H1 (cell line): ENCODE measurements around the gene BBS4. TPM values are rescaled to one million over a fixed set of nuclear protein-coding genes. Genes with fewer than 3 reads are reported as not detected.
"Not testable (repeated sequence)": the region's sequence is repeated elsewhere in the genome, so short reads cannot be mapped to it uniquely, and the experiment has no call there.

Source experiments
- CTCF ChIA-PET: fragments of 300-600 bp; sonication (Branson Sonifier 250); formaldehyde crosslinking; loops from one replicate; lab custom pipeline; 2021; ENCODE audit not compliant: partially characterized antibody; lab: Charles Lee
- POLR2A ChIA-PET: fragments of 300-600 bp; sonication (Branson Sonifier 250); formaldehyde crosslinking; loops from one replicate; lab custom pipeline; 2021; ENCODE audit warnings: inconsistent platforms; ENCODE audit not compliant: partially characterized antibody; lab: Charles Lee
- DNase-seq, 2 experiments: peaks; one replicate each; pipeline versions ENCODE4 v3.0.0 to v3.0.0-alpha.2; 2010 to 2022; ENCODE audit warnings: low spot score in 2 of 2, low read depth in 1 of 2, mixed read lengths in 1 of 2
- FAIRE-seq: peaks from 2 replicates; lab custom pipeline; 2011; peaks lifted over from hg19 to GRCh38; lab: Jason Lieb, UNC
- H2AFZ ChIP-seq: 2 replicates; pipeline ENCODE4 v1.8.1; 2012; ENCODE audit warnings: low read length, inconsistent platforms
- H2AK5ac ChIP-seq: 2 replicates; pipeline ENCODE4 v1.6.1; 2013; ENCODE audit warnings: low read depth, low read length
- H2BK120ac ChIP-seq: replicated peaks from 2 replicates; pipeline ENCODE3; 2013; ENCODE audit warnings: low read depth, low read length, inconsistent platforms
- H2BK12ac ChIP-seq: 2 replicates; pipeline ENCODE4 v1.6.1; 2013; ENCODE audit warnings: low read depth, low read length
- H2BK15ac ChIP-seq: 2 replicates; pipeline ENCODE4 v1.6.1; 2013; ENCODE audit warnings: low read length
- H2BK20ac ChIP-seq: 2 replicates; pipeline ENCODE4 v1.6.1; 2013; ENCODE audit warnings: low read length
- H2BK5ac ChIP-seq: 2 replicates; pipeline ENCODE4 v1.6.1; 2013; ENCODE audit warnings: low read depth, low read length
- H3K14ac ChIP-seq: 2 replicates; pipeline ENCODE4 v1.6.1; 2013; ENCODE audit warnings: inconsistent platforms; ENCODE audit not compliant: insufficient read length
- H3K18ac ChIP-seq: 2 replicates; pipeline ENCODE4 v1.6.1; 2013; ENCODE audit warnings: low read length; ENCODE audit errors: extremely low read depth
- H3K23ac ChIP-seq: 2 replicates; pipeline ENCODE4 v1.6.1; 2013; ENCODE audit warnings: inconsistent platforms; ENCODE audit not compliant: insufficient read length
- H3K23me2 ChIP-seq: 2 replicates; pipeline ENCODE4 v1.6.1; 2013; ENCODE audit warnings: low read depth, low read length
- H3K27ac ChIP-seq: 2 replicates; pipeline ENCODE4 v1.6.1; 2011; ENCODE audit warnings: low read depth, low read length, inconsistent platforms
- H3K27me3 ChIP-seq, 4 experiments: replicated peaks in 1 of 4; 1 replicate in 1 of 4; 2 replicates in 3 of 4; pipeline versions ENCODE4 v1.6.1 to v1.8.1; 2011 to 2013; ENCODE audit warnings: low read length in 3 of 4, mild to moderate bottlenecking in 3 of 4, inconsistent platforms in 2 of 4, mixed read lengths in 2 of 4, moderate library complexity in 1 of 4; ENCODE audit not compliant: control insufficient read depth in 3 of 4, insufficient read depth in 3 of 4; ENCODE audit errors: extremely low read depth in 1 of 4
- H3K36me3 ChIP-seq, 4 experiments: 2 replicates each; pipeline versions ENCODE4 v1.6.1 to v1.8.1; 2011 to 2013; ENCODE audit warnings: mild to moderate bottlenecking in 4 of 4, low read length in 3 of 4, moderate library complexity in 2 of 4, control low read depth in 1 of 4, inconsistent platforms in 1 of 4; ENCODE audit not compliant: insufficient read depth in 4 of 4, control insufficient read depth in 2 of 4
- H3K4ac ChIP-seq: replicated peaks from 2 replicates; pipeline ENCODE3; 2013; ENCODE audit warnings: low read length, low read depth, mixed read lengths, inconsistent platforms; ENCODE audit not compliant: insufficient read length
- H3K4me1 ChIP-seq, 4 experiments: replicated peaks in 1 of 4; 1 replicate in 1 of 4; 2 replicates in 3 of 4; pipeline versions ENCODE4 v1.6.1 to v1.8.1; 2011 to 2013; ENCODE audit warnings: low read length in 3 of 4, inconsistent platforms in 2 of 4, mixed read lengths in 1 of 4; ENCODE audit not compliant: insufficient read depth in 4 of 4, control insufficient read depth in 3 of 4
- H3K4me2 ChIP-seq, 2 experiments: 2 replicates each; pipeline versions ENCODE4 v1.6.1 to v1.8.1; 2011 to 2013; ENCODE audit warnings: low read depth in 2 of 2, low read length in 2 of 2, control low read depth in 1 of 2, inconsistent platforms in 1 of 2, mild to moderate bottlenecking in 1 of 2; ENCODE audit not compliant: insufficient read depth in 1 of 2
- H3K4me3 ChIP-seq, 4 experiments: fragments of 200-600, 300-600 bp in 1 of 4; sonication (generic), shearing (Covaris generic), sonication (Bioruptor Twin) in 1 of 4; 2 replicates each; pipeline versions ENCODE4 v1.5.1 to v1.8.1; 2011 to 2016; ENCODE audit warnings: low read length in 4 of 4, low read depth in 3 of 4, control low read depth in 2 of 4, inconsistent platforms in 2 of 4, mild to moderate bottlenecking in 2 of 4, mixed read lengths in 1 of 4, moderate library complexity in 1 of 4; ENCODE audit not compliant: insufficient read depth in 2 of 4; ENCODE audit errors: extremely low read depth in 1 of 4
- H3K56ac ChIP-seq: replicated peaks from 2 replicates; pipeline ENCODE3; 2013; ENCODE audit warnings: low read depth, mild to moderate bottlenecking, mixed read lengths, low read length, inconsistent platforms; ENCODE audit not compliant: insufficient read length
- H3K79me1 ChIP-seq: 2 replicates; pipeline ENCODE4 v1.6.1; 2013; ENCODE audit warnings: low read depth, low read length, control low read depth
- H3K79me2 ChIP-seq, 2 experiments: 2 replicates each; pipeline versions ENCODE4 v1.6.1 to v1.8.1; 2012 to 2013; ENCODE audit warnings: low read length in 2 of 2, mild to moderate bottlenecking in 2 of 2, inconsistent platforms in 1 of 2; ENCODE audit not compliant: insufficient read depth in 2 of 2, control insufficient read depth in 1 of 2
- H3K9ac ChIP-seq, 4 experiments: replicated peaks in 1 of 4; 1 replicate in 1 of 4; 2 replicates in 3 of 4; pipeline versions ENCODE4 v1.6.1 to v1.8.1; 2011 to 2013; ENCODE audit warnings: low read depth in 3 of 4, low read length in 3 of 4, control low read depth in 2 of 4, mild to moderate bottlenecking in 2 of 4, moderate library complexity in 2 of 4, inconsistent platforms in 1 of 4; ENCODE audit errors: extremely low read depth in 1 of 4
- H3K9me3 ChIP-seq, 2 experiments: 2 replicates each; pipeline versions ENCODE4 v1.6.1 to v1.8.1; 2012 to 2013; ENCODE audit warnings: mild to moderate bottlenecking in 2 of 2, moderate library complexity in 2 of 2, control low read depth in 1 of 2, inconsistent platforms in 1 of 2, low read depth in 1 of 2, low read length in 1 of 2, mixed read lengths in 1 of 2; ENCODE audit not compliant: insufficient read depth in 2 of 2
- H4K20me1 ChIP-seq, 2 experiments: replicated peaks in 1 of 2; 2 replicates each; pipeline versions ENCODE3 to v1.8.1; 2011 to 2013; ENCODE audit warnings: inconsistent platforms in 2 of 2, low read length in 2 of 2, mild to moderate bottlenecking in 1 of 2; ENCODE audit not compliant: insufficient read depth in 2 of 2, control insufficient read depth in 1 of 2
- H4K5ac ChIP-seq: 2 replicates; pipeline ENCODE4 v1.6.1; 2013; ENCODE audit warnings: low read length, low read depth, mixed read lengths, inconsistent platforms; ENCODE audit not compliant: insufficient read length
- H4K8ac ChIP-seq: 2 replicates; pipeline ENCODE4 v1.8.0; 2013; ENCODE audit warnings: mild to moderate bottlenecking, moderate library complexity, low read length, inconsistent platforms; ENCODE audit not compliant: insufficient read depth; ENCODE audit errors: extremely low read depth
- H4K91ac ChIP-seq: replicated peaks from 2 replicates; pipeline ENCODE3; 2013; ENCODE audit warnings: low read length, mixed read lengths, inconsistent platforms; ENCODE audit not compliant: insufficient read length
- WGBS, 2 experiments: shearing (Covaris generic) in 1 of 2; methylation state at CpG; one replicate each; pipeline versions ENCODE4 v1.1.6 to v1.1.7; 2013 to 2015; ENCODE audit warnings: low lambda C conversion rate in 2 of 2, mixed read lengths in 2 of 2, inconsistent platforms in 1 of 2, low coverage in 1 of 2, missing lambda C conversion rate in 1 of 2; ENCODE audit not compliant: insufficient replicate concordance in 2 of 2, insufficient coverage in 1 of 2, insufficient read length in 1 of 2; ENCODE audit errors: extremely low coverage in 1 of 2, missing lambda C conversion rate in 1 of 2; 5-methylcytosine and 5-hydroxymethylcytosine counted together
- polyA plus RNA-seq, 7 experiments: library from polyadenylated mRNA; depleted of rRNA in 3 of 7; stranded (reverse) in 5 of 7; unstranded in 2 of 7; fragments of >200 nt in 5 of 7; fragments of 200-250 nt in 2 of 7; gene quantifications; 1 replicate in 5 of 7; 2 replicates in 1 of 7; 4 replicates in 1 of 7; pipeline versions ENCODE4 v1.2.1 to v1.2.3, GENCODE V29; 2011 to 2013; ENCODE audit warnings: missing spikeins in 2 of 7, mixed read lengths in 2 of 7
- total RNA-seq: library from RNA; stranded (reverse); fragmentation: NEBNext Ultra II Directional; extraction: Animal tissue kit (Norgen Biotek cat#: 25700); gene quantifications from 2 replicates; pipeline ENCODE4 v1.2.1, GENCODE V29; 2021
- TF ChIP-seq, protein P1 (sequence below): IDR thresholded peaks from 2 replicates; pipeline ENCODE4 v1.6.1; 2011; ENCODE audit warnings: low read length, improper control_type of control experiment

The BBS4 gene
- total and polyA plus RNA-seq, 2 of the 8 experiments (the other 6 are each of a cell fraction or from before 2014, with no cell fraction given): 17.4 to 24.1 TPM

DNA sequence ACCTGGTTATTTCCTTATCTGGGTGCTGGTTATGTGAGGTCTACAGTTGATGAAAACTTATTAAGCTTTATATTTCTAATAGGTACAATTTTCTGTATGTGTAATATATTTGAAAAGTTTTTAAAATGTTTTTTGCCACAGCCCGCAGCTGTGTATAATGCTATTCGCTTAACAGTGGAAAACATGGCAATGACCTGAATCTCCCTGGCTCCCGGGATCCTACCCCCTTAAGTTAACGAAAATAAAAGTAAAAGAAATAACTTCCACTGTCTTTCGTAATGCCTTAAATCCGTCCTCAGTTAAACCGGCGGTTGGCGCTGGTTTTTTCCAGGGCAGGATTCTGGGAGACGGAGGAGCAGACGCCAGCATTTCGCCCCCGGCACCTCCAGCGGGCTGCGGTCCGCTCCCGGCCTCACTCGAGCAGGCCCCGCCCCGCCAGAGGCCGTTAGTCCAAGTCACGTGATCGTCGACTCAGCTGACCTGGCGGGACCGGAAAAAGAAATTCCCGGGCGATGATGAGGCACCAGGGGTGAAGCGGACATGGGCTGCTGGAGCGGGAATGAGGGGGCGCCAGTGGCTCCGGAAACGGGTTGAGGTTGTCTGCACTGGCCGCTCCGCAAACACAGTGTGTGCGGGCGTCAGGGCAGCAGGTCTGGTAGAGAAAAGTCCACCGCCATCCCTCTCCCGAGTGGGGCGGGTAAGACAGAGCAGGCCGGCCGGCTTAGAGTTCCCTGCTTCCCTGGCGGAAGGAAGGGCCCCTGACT is 49.3 kb upstream of the BBS4 start:
- 6% methylated on average over 7 of the region's 43 CpGs; no CpG with 5 or more reads in 1 of the 2 experiments for WGBS, 2 experiments
- H3K23ac ChIP-seq, H2BK12ac ChIP-seq, H3K9me3 ChIP-seq, H4K91ac ChIP-seq, H3K79me2 ChIP-seq, H4K5ac ChIP-seq, H3K36me3 ChIP-seq, H2AFZ ChIP-seq, H3K27ac ChIP-seq, H4K20me1 ChIP-seq, H3K79me1 ChIP-seq, H2BK5ac ChIP-seq, H4K8ac ChIP-seq, H2BK15ac ChIP-seq, H3K4me1 ChIP-seq, FAIRE-seq, H3K27me3 ChIP-seq, CTCF ChIA-PET, H3K14ac ChIP-seq, H3K18ac ChIP-seq, H2BK120ac ChIP-seq, H3K4ac ChIP-seq, H2AK5ac ChIP-seq, H2BK20ac ChIP-seq, POLR2A ChIA-PET, H3K23me2 ChIP-seq, H3K56ac ChIP-seq: not testable (repeated sequence)
- peak in 1 of 2 experiments; percentile 76 for DNase-seq
- TF ChIP-seq, protein P1, sequence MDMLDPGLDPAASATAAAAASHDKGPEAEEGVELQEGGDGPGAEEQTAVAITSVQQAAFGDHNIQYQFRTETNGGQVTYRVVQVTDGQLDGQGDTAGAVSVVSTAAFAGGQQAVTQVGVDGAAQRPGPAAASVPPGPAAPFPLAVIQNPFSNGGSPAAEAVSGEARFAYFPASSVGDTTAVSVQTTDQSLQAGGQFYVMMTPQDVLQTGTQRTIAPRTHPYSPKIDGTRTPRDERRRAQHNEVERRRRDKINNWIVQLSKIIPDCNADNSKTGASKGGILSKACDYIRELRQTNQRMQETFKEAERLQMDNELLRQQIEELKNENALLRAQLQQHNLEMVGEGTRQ: peak; percentile 46
- peak overlapping the region in 2 of 4 experiments; percentile 42 to 51; a peak in 4 of 8 replicates for H3K4me3 ChIP-seq
- peak overlapping the region in 1 of 4 experiments; percentile 43; a peak in 1 of 7 replicates for H3K9ac ChIP-seq
- peak overlapping the region in 1 of 2 experiments; percentile 53; a peak in 3 of 4 replicates for H3K4me2 ChIP-seq
